SK-N-SH (cell line): ENCODE measurements around the gene CCDC107. TPM values are rescaled to one million over a fixed set of nuclear protein-coding genes. Genes with fewer than 3 reads are reported as not detected.
A peak's percentile ranks its signal among the peaks of the same experiment; 100 is the strongest.

Source experiments
- CTCF ChIA-PET: fragments of 300-600, 350-600 bp; formaldehyde crosslinking; extraction: SDS; loops from one replicate; lab custom pipeline; 2021; lab: Yijun Ruan, JAX
- POLR2A ChIA-PET: fragments of 350-600 bp; sonication (Branson Sonifier 250); formaldehyde crosslinking; extraction: SDS; loops from one replicate; lab custom pipeline; 2020; ENCODE audit warnings: antibody characterized with exemption, inconsistent platforms; lab: Yijun Ruan, JAX
- DNase-seq: peaks from one replicate; pipeline ENCODE4 v3.0.0; 2012
- H2AFZ ChIP-seq: fragments of 200-600 bp; sonication (generic); 2 replicates; pipeline ENCODE4 v1.8.1; 2016; ENCODE audit warnings: antibody characterized with exemption, mild to moderate bottlenecking, low read depth
- H3F3A ChIP-seq: fragments of 200-600 bp; sonication (generic); replicated peaks from 2 replicates; pipeline ENCODE3; 2016; ENCODE audit warnings: antibody characterized with exemption, mild to moderate bottlenecking; ENCODE audit not compliant: insufficient read depth
- H3K27ac ChIP-seq, 2 experiments: fragments of 200-500 bp in 1 of 2; fragments of 200-600 bp in 1 of 2; sonication (Bioruptor generic) in 1 of 2; sonication (generic), shearing (Covaris generic) in 1 of 2; 2 replicates each; pipeline versions ENCODE4 v1.5.1 to v1.6.1; 2014 to 2016; ENCODE audit warnings: low read depth in 2 of 2, inconsistent platforms in 1 of 2, low read length in 1 of 2, mild to moderate bottlenecking in 1 of 2, mixed read lengths in 1 of 2
- H3K27me3 ChIP-seq: fragments of 200-600 bp; sonication (generic), shearing (Covaris generic); 2 replicates; pipeline ENCODE4 v1.6.1; 2016; ENCODE audit warnings: mixed run types; ENCODE audit not compliant: insufficient read depth
- H3K36me3 ChIP-seq, 2 experiments: fragments of 200-500 bp in 1 of 2; fragments of 200-600 bp in 1 of 2; sonication (Bioruptor generic) in 1 of 2; sonication (generic) in 1 of 2; replicated peaks in 1 of 2; 2 replicates each; pipeline versions ENCODE3 to v1.5.1; 2014 to 2016; ENCODE audit warnings: low read length in 1 of 2, mild to moderate bottlenecking in 1 of 2; ENCODE audit not compliant: insufficient read depth in 2 of 2, control insufficient read depth in 1 of 2
- H3K4me1 ChIP-seq, 2 experiments: fragments of 200-500 bp in 1 of 2; fragments of 200-600 bp in 1 of 2; sonication (Bioruptor generic) in 1 of 2; sonication (generic), shearing (Covaris generic) in 1 of 2; 2 replicates each; pipeline versions ENCODE4 v1.5.1 to v1.6.1; 2014 to 2016; ENCODE audit warnings: low read depth in 1 of 2, low read length in 1 of 2, mixed run types in 1 of 2; ENCODE audit not compliant: insufficient read depth in 2 of 2, control insufficient read depth in 1 of 2
- H3K4me2 ChIP-seq: fragments of 200-600 bp; sonication (generic), shearing (Covaris generic); 2 replicates; pipeline ENCODE4 v1.6.1; 2017; ENCODE audit warnings: mixed run types
- H3K4me3 ChIP-seq, 2 experiments: fragments of 200-500 bp in 1 of 2; fragments of 200-600 bp in 1 of 2; sonication (Bioruptor generic) in 1 of 2; sonication (generic), shearing (Covaris generic) in 1 of 2; 2 replicates each; pipeline versions ENCODE4 v1.5.1 to v1.8.1; 2014 to 2016; ENCODE audit warnings: low read depth in 2 of 2, inconsistent platforms in 1 of 2, low read length in 1 of 2, mild to moderate bottlenecking in 1 of 2, mixed read lengths in 1 of 2, moderate library complexity in 1 of 2
- H3K79me2 ChIP-seq: fragments of 200-600 bp; sonication (generic); 2 replicates; pipeline ENCODE4 v1.8.1; 2017; ENCODE audit warnings: mild to moderate bottlenecking; ENCODE audit not compliant: insufficient read depth
- H3K9ac ChIP-seq: fragments of 200-600 bp; sonication (generic); 2 replicates; pipeline ENCODE4 v1.6.1; 2017; ENCODE audit warnings: mixed run types
- H3K9me2 ChIP-seq: fragments of 200-600 bp; sonication (generic); 2 replicates; pipeline ENCODE4 v1.6.1; 2017; ENCODE audit warnings: mixed run types
- H3K9me3 ChIP-seq: fragments of 200-600 bp; sonication (generic); 2 replicates; pipeline ENCODE4 v1.6.1; 2017; ENCODE audit warnings: mixed run types, mild to moderate bottlenecking, moderate library complexity
- H4K20me1 ChIP-seq: fragments of 200-600 bp; sonication (generic); 2 replicates; pipeline ENCODE4 v1.6.1; 2017; ENCODE audit warnings: mild to moderate bottlenecking, mixed run types; ENCODE audit not compliant: insufficient read depth
- CHD2 ChIP-seq: fragments of 150-350 bp; IDR thresholded peaks from 2 replicates; pipeline ENCODE4 v1.6.1; 2018; ENCODE audit warnings: low read length; ENCODE audit not compliant: partially characterized antibody
- ELF1 ChIP-seq: IDR thresholded peaks from 2 replicates; pipeline ENCODE4 v1.4.0; 2012
- FOXJ3 ChIP-seq: sonication (generic); formaldehyde crosslinking; IDR thresholded peaks from 2 replicates; pipeline ENCODE4 v1.5.1; 2020; ENCODE audit warnings: mild to moderate bottlenecking, missing genetic modification reagents
- FOXM1 ChIP-seq: IDR thresholded peaks from 2 replicates; pipeline ENCODE4 v1.4.0; 2012; ENCODE audit warnings: low read depth, mild to moderate bottlenecking
- MXI1 ChIP-seq: IDR thresholded peaks from 2 replicates; pipeline ENCODE4 v1.6.1; 2012; ENCODE audit warnings: mild to moderate bottlenecking, low read depth, low read length, improper control_type of control experiment
- NFIC ChIP-seq: IDR thresholded peaks from 2 replicates; pipeline ENCODE4 v1.4.0; 2012; ENCODE audit warnings: borderline replicate concordance
- NRF1 ChIP-seq: IDR thresholded peaks from 2 replicates; pipeline ENCODE4 v1.6.1; 2012; ENCODE audit warnings: low read depth, mild to moderate bottlenecking, low read length
- PBX3 ChIP-seq: IDR thresholded peaks from 2 replicates; pipeline ENCODE4; 2012
- POLR2AphosphoS5 ChIP-seq: IDR thresholded peaks from 2 replicates; pipeline ENCODE4 v1.6.1; 2012; ENCODE audit warnings: low read depth, low read length
- REST ChIP-seq: IDR thresholded peaks from 2 replicates; pipeline ENCODE4 v1.6.1; 2012; ENCODE audit warnings: mild to moderate bottlenecking, low read depth, low read length, moderate library complexity
- RFX5 ChIP-seq: IDR thresholded peaks from 2 replicates; pipeline ENCODE4 v1.6.1; 2012; ENCODE audit warnings: mild to moderate bottlenecking, improper control_type of control experiment, low read length
- SIN3A ChIP-seq: IDR thresholded peaks from 2 replicates; pipeline ENCODE4 v1.6.1; 2012; ENCODE audit warnings: low read depth, mild to moderate bottlenecking, low read length, moderate library complexity, borderline replicate concordance
- TAF1 ChIP-seq: IDR thresholded peaks from 2 replicates; pipeline ENCODE4 v1.6.1; 2012; ENCODE audit warnings: low read depth, mild to moderate bottlenecking, low read length, moderate library complexity, borderline replicate concordance
- TCF12 ChIP-seq: IDR thresholded peaks from 2 replicates; pipeline ENCODE4 v1.4.0; 2012
- ZBTB33 ChIP-seq: IDR thresholded peaks from 2 replicates; pipeline ENCODE4 v1.4.0; 2012; ENCODE audit warnings: low read depth, borderline replicate concordance
- WGBS: methylation state at CpG from one replicate; pipeline ENCODE4 v1.1.6; 2017; ENCODE audit warnings: low lambda C conversion rate; 5-methylcytosine and 5-hydroxymethylcytosine counted together
- polyA plus RNA-seq, 3 experiments: library from polyadenylated mRNA; depleted of rRNA; stranded (reverse); fragments of >200 nt; gene quantifications; 2 replicates each; pipeline ENCODE4 v1.2.3, GENCODE V29; 2012

The CCDC107 gene
- polyA plus RNA-seq, 1 of the 3 experiments (the other 2 are of a cell fraction): 22.0 TPM

- H2AFZ ChIP-seq: no peak overlapping the region
- CTCF ChIA-PET: interaction anchor here (0.9 to 2.7 kb wide), 9 partner anchors 9 to 84 kb away, joined by 3 to 21 read pairs (median 4); partner anchors contain the start of genes ARHGEF39, CCDC107 and RMRP
- H3K4me1 ChIP-seq: peaks cover 19 to 31% of the 10 kb centered on the region in 2 experiments; a peak in 3 of 4 replicates
- peak overlapping the region; percentile 93 to 96 for H3K27ac ChIP-seq
- peaks cover 23% of the 10 kb centered on the region for H4K20me1 ChIP-seq
- H3K9me2 ChIP-seq: no peaks in the 10 kb centered on the region
- H3K9ac ChIP-seq: no peak overlapping the region; the same call in 1 of the 2 replicates
- 94% methylated on average over 13 of the region's 13 CpGs for WGBS
- peaks cover 35% of the 10 kb centered on the region for H3K79me2 ChIP-seq
- DNase-seq: no peak
- peaks cover 11 to 12% of the 10 kb centered on the region in 2 experiments for H3K36me3 ChIP-seq
- H3K4me2 ChIP-seq: peak overlapping the region; percentile 91; the same call in 1 of the 2 replicates
- no peaks in the 10 kb centered on the region for H3K9me3 ChIP-seq
- TF ChIP-seq TCF12: no peak
- no peak for TF ChIP-seq FOXM1
- no peak for TF ChIP-seq POLR2AphosphoS5
- no peak for TF ChIP-seq CHD2
- no peak for TF ChIP-seq FOXJ3
- no peak for TF ChIP-seq NFIC
- no peak for TF ChIP-seq PBX3
- TF ChIP-seq SIN3A: no peak
- no peak for TF ChIP-seq RFX5
- no peak for TF ChIP-seq MXI1
- no peak for TF ChIP-seq REST
- TF ChIP-seq ELF1: no peak
- TF ChIP-seq ZBTB33: no peak
- TF ChIP-seq NRF1: no peak
- no peak for TF ChIP-seq TAF1
- H3K27me3 ChIP-seq: no peaks in the 10 kb centered on the region
- peaks cover 54% of the 10 kb centered on the region for H3F3A ChIP-seq
- POLR2A ChIA-PET: interaction anchor here (1.1 to 1.3 kb wide), 2 partner anchors 13 to 40 kb away, joined by 3 to 4 read pairs; partner anchors contain the start of gene TLN1
- H3K4me3 ChIP-seq: 0 out of 4 replicates have a peak overlapping the region, but pooled peaks of 1 of the 2 experiments have one; percentile 73
Observed at GRCh38 chr9:35691757-35692301, 33.7 kb downstream of the CCDC107 start.
